Endothelial cell (in vitro differentiated cells): ENCODE results near the gene SPOCK3. TPM values are rescaled to one million over a fixed set of nuclear protein-coding genes. Genes with fewer than 3 reads are reported as not detected.
"Not testable (repeated sequence)": the region's sequence is repeated elsewhere in the genome, so short reads cannot be mapped to it uniquely, and the experiment has no call there.

Experiments used
- DNase-seq: peaks from one replicate; pipeline ENCODE4 v3.0.0; 2021; ENCODE audit warnings: low spot score
- H3K27ac Mint-ChIP-seq: one replicate; pipeline ENCODE4 v1.8.0; 2021; ENCODE audit warnings: mixed read lengths, inconsistent platforms; ENCODE audit not compliant: unreplicated experiment
- H3K27me3 Mint-ChIP-seq: one replicate; pipeline ENCODE4 v1.8.0; 2021; ENCODE audit warnings: mild to moderate bottlenecking, moderate library complexity, mixed read lengths, inconsistent platforms; ENCODE audit not compliant: unreplicated experiment
- H3K36me3 Mint-ChIP-seq: one replicate; pipeline ENCODE4 v1.8.0; 2021; ENCODE audit warnings: mild to moderate bottlenecking, low read depth, mixed read lengths, inconsistent platforms; ENCODE audit not compliant: unreplicated experiment
- H3K4me1 Mint-ChIP-seq: one replicate; pipeline ENCODE4 v1.8.0; 2021; ENCODE audit warnings: mild to moderate bottlenecking, mixed read lengths, inconsistent platforms; ENCODE audit not compliant: unreplicated experiment
- H3K4me3 Mint-ChIP-seq: one replicate; pipeline ENCODE4 v1.8.0; 2021; ENCODE audit warnings: mild to moderate bottlenecking, mixed read lengths, inconsistent platforms; ENCODE audit not compliant: unreplicated experiment
- H3K9me3 Mint-ChIP-seq: one replicate; pipeline ENCODE4 v1.8.0; 2021; ENCODE audit warnings: mixed read lengths, inconsistent platforms; ENCODE audit not compliant: unreplicated experiment
- CTCF ChIP-seq: fragments of 200-600 bp; sonication (generic); IDR thresholded peaks from one replicate; pipeline ENCODE4 v1.5.0; 2021; ENCODE audit warnings: antibody characterized with exemption; ENCODE audit not compliant: unreplicated experiment
- total RNA-seq: library from RNA; stranded (reverse); fragmentation: NEBNext Ultra II Directional; extraction: Animal tissue kit (Norgen Biotek cat#: 25700); gene quantifications from one replicate; pipeline ENCODE4 v1.2.1, GENCODE V29; 2021; ENCODE audit not compliant: unreplicated experiment

The SPOCK3 gene
- total RNA-seq, 1 donor from 2014 or later: 1.9 TPM

DNA sequence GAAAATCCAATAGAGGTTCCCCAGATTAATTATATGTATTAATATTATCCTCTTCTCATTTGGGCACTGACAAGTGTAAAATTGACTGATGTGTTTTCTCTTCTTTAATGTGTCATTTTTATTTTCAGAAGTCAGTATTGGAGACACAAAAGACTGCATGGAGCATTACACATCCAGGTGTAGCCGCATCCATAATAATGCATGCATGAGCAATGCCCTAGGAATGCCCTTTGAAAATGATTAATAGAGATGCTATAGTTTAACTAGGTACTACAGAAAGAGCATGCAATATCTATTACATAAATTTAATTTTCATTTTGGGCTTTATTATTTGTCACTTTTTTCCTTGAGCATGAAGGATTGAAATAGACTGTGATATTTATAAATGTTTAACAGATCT lies 509.9 kb downstream of the SPOCK3 start:
- Mint-ChIP-seq H3K36me3 (no peaks in the 10 kb centered on the region), H3K4me1 (no peaks in the 10 kb centered on the region), H3K27ac (no peak overlapping the region), H3K9me3 (no peaks in the 10 kb centered on the region), H3K27me3 (peaks cover 4% of the 10 kb centered on the region), H3K4me3 (no peak overlapping the region)
- no peak for TF ChIP-seq CTCF
- no peak for DNase-seq

- TF ChIP-seq CTCF: no peak
- H3K36me3 Mint-ChIP-seq: no peaks in the 10 kb centered on the region
- peaks cover 4% of the 10 kb centered on the region for H3K27me3 Mint-ChIP-seq
- no peak overlapping the region for H3K27ac Mint-ChIP-seq
- DNase-seq: no peak
- no peak overlapping the region for H3K4me3 Mint-ChIP-seq
- H3K9me3 Mint-ChIP-seq: no peaks in the 10 kb centered on the region
- H3K4me1 Mint-ChIP-seq: no peaks in the 10 kb centered on the region
These were observed 510.7 kb downstream of the SPOCK3 start for GRCh38 chr4:166723532-166724140.

DNA sequence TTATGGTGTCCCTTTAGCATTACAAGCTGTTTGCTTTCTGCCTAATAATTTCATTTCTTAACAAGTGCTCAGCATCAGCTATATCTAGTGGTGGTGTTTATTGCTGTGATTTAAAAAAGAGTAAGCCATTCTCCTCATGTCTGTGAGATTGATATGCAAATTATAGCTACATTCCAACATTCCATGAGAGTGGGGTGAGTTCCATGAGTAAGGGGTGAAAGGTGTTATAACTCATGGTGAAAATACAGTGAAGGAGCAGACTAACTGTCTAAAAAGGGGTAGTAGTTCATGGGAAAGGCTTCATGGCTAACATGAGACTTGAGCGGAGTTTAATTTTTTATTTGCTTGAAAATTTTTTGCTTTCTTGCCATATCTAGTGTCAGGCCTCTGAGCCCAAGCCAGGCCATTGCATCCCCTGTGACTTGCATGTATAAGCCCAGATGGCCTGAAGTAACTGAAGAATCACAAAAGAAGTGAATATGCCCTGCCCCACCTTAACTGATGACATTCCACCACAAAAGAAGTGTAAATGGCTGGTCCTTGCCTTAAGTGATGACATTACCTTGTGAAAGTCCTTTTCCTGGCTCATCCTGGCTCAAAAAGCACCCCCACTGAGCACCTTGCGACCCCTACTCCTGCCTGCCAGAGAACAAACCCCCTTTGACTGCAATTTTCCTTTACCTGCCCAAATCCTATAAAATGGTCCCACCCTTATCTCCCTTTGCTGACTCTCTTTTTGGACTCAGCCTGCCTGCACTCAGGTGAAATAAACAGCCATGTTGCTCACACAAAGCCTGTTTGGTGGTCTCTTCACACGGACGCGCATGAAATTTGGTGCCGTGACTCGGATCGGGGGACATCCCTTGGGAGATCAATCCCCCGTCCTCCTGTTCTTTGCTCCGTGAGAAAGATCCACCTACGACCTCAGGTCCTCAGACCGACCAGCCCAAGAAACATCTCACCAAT lies 518.3 kb downstream of the SPOCK3 start:
- DNase-seq, H3K9me3 Mint-ChIP-seq, H3K27me3 Mint-ChIP-seq, H3K4me3 Mint-ChIP-seq, H3K36me3 Mint-ChIP-seq, H3K27ac Mint-ChIP-seq, H3K4me1 Mint-ChIP-seq: not testable (repeated sequence)

DNA sequence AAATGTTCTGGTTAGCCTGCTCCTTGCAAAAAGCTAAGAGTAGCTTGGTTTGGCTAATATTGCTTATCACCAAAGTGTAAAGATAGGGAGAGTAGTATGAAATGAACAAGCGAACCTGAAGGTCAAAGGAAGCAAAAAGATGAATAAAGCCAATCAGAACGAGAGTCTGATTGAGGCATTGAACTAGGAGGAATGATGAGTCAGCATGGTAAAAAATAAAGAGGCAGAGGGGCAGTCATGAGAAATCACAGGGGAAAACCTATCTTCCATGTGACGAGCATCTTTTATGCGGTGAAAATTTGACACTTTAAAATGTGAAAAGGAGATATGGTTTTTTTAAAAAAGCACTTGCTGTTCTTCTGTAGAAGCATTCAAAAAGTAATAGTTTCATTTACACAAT lies 533.7 kb downstream of the SPOCK3 start:
- no peak for DNase-seq
- Mint-ChIP-seq H3K27ac (no peak overlapping the region), H3K9me3 (no peaks in the 10 kb centered on the region), H3K36me3 (no peaks in the 10 kb centered on the region), H3K27me3 (no peaks in the 10 kb centered on the region), H3K4me1 (no peaks in the 10 kb centered on the region), H3K4me3 (no peak overlapping the region)
- no peak for TF ChIP-seq CTCF

DNA sequence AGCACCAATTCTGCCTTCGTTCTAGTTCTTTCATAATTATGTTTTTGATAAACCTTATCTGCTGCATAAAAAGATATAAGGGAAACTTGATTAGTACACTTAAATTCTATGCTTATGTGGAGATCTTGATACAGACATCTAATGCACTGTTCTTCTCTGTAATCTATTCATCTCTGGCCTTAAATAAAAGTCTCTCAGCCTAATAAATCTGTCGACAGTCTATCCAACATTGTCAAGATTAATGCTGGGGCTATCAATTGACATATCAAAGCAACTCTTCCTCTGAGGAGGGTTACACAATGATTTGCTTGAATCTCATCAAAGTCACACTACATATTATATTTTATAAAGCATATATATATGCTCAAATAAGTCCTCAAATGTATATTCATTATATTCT lies 545.5 kb downstream of the SPOCK3 start:
- Mint-ChIP-seq H3K9me3 (no peaks in the 10 kb centered on the region), H3K36me3 (no peaks in the 10 kb centered on the region), H3K4me3 (no peak overlapping the region), H3K27ac (no peak overlapping the region), H3K27me3 (no peaks in the 10 kb centered on the region), H3K4me1 (no peaks in the 10 kb centered on the region)
- no peak for DNase-seq
- no peak for TF ChIP-seq CTCF
